PC-3 (cell line): ENCODE data around the gene ZNF326. TPM values are rescaled to one million over a fixed set of nuclear protein-coding genes. Genes with fewer than 3 reads are reported as not detected.

Source experiments
- ATAC-seq: fragments of 200-7000 bp; cut with Tn5 transposase; 2 replicates; pipeline ENCODE4 v1.9.1; 2020; ENCODE audit warnings: mild to moderate bottlenecking, moderate library complexity
- BruUV-seq: library from RNA; stranded (reverse); fragments of 400-500 nt; replicated peaks from 2 replicates; lab custom pipeline; 2021; lab: Mats Ljungman, UMichigan
- CTCF ChIA-PET: fragments of 300-600 bp; sonication (Branson Sonifier 250); formaldehyde crosslinking; loops from one replicate; lab custom pipeline; 2022; ENCODE audit warnings: antibody characterized with exemption; lab: Charles Lee
- POLR2A ChIA-PET: fragments of 300-600 bp; sonication (Branson Sonifier 250); formaldehyde crosslinking; loops from one replicate; lab custom pipeline; 2022; ENCODE audit warnings: antibody characterized with exemption; ENCODE audit not compliant: unreplicated experiment; lab: Charles Lee
- DNase-seq: peaks from one replicate; pipeline ENCODE4 v3.0.0-alpha.2; 2015
- H2AFZ ChIP-seq: fragments of 300-600 bp; sonication (generic); 2 replicates; pipeline ENCODE4 v1.6.0; 2016; ENCODE audit warnings: antibody characterized with exemption, low read length
- H3F3A ChIP-seq: fragments of 300-600 bp; sonication (generic); one replicate; pipeline ENCODE4 v1.6.0; 2017; ENCODE audit warnings: antibody characterized with exemption, low read length, control low read depth, mild to moderate bottlenecking; ENCODE audit not compliant: unreplicated experiment
- H3K27ac ChIP-seq: fragments of 300-600 bp; sonication (generic); 2 replicates; pipeline ENCODE4 v1.5.1; 2016; ENCODE audit warnings: mild to moderate bottlenecking, low read length
- H3K27me3 ChIP-seq: fragments of 300-600 bp; sonication (generic); 2 replicates; pipeline ENCODE4 v1.6.1; 2016; ENCODE audit warnings: low read length, mixed read lengths
- H3K36me3 ChIP-seq: fragments of 300-600 bp; sonication (generic); 2 replicates; pipeline ENCODE4 v1.6.1; 2016; ENCODE audit warnings: low read depth, mixed run types, low read length, mixed read lengths
- H3K4me1 ChIP-seq: fragments of 300-600 bp; sonication (generic); 2 replicates; pipeline ENCODE4 v1.5.1; 2016; ENCODE audit warnings: low read length; ENCODE audit not compliant: insufficient read depth
- H3K4me2 ChIP-seq: fragments of 300-600 bp; sonication (generic); 2 replicates; pipeline ENCODE4 v1.6.0; 2016; ENCODE audit warnings: low read length
- H3K4me3 ChIP-seq: fragments of 300-600 bp; sonication (generic); 2 replicates; pipeline ENCODE4 v1.5.1; 2016; ENCODE audit warnings: mild to moderate bottlenecking, low read length, mixed read lengths
- H3K79me2 ChIP-seq: fragments of 300-600 bp; sonication (generic); 2 replicates; pipeline ENCODE4 v1.6.1; 2017; ENCODE audit warnings: low read length, mixed read lengths
- H3K9ac ChIP-seq: fragments of 300-600 bp; sonication (generic); 2 replicates; pipeline ENCODE4 v1.6.0; 2016; ENCODE audit warnings: mild to moderate bottlenecking, low read length
- H3K9me2 ChIP-seq: fragments of 300-600 bp; sonication (generic); replicated peaks from 2 replicates; pipeline ENCODE4 v1.6.1; 2016; ENCODE audit warnings: mixed run types, low read length, mixed read lengths
- H3K9me3 ChIP-seq: fragments of 300-600 bp; sonication (generic); 2 replicates; pipeline ENCODE4 v1.6.1; 2016; ENCODE audit warnings: low read length, mixed read lengths
- H4K20me1 ChIP-seq: fragments of 300-600 bp; sonication (generic); 2 replicates; pipeline ENCODE4 v1.6.1; 2016; ENCODE audit warnings: low read length, mixed read lengths
- CTCF ChIP-seq: fragments of 300-600 bp; sonication (generic); conservative IDR thresholded peaks from 2 replicates; pipeline ENCODE4 v1.5.1; 2017; ENCODE audit warnings: antibody characterized with exemption, low read depth, mild to moderate bottlenecking, low read length
- EZH2 ChIP-seq: fragments of 300-600 bp; sonication (generic); IDR thresholded peaks from one replicate; pipeline ENCODE4 v1.6.1; 2017; ENCODE audit warnings: antibody characterized with exemption, mild to moderate bottlenecking, low read length; ENCODE audit not compliant: unreplicated experiment
- EZH2phosphoT487 ChIP-seq: fragments of 300-600 bp; sonication (generic); IDR thresholded peaks from 2 replicates; pipeline ENCODE4 v1.6.1; 2018; ENCODE audit warnings: mild to moderate bottlenecking, antibody characterized with exemption, low read length, borderline replicate concordance
- intact Hi-C: fragments of 100-400 bp; cut with micrococcal nuclease; formaldehyde crosslinking; loops from 2 replicates; pipeline ENCODE4 v1.9.0; 2023
- total RNA-seq: library from RNA; depleted of rRNA; stranded (reverse); fragments of >200 nt; gene quantifications from 2 replicates; pipeline ENCODE4 v1.2.3, GENCODE V29; 2014

Gene ZNF326
- total RNA-seq, 1 experiment from 2014 or later = 7.2 TPM

- H3K27ac ChIP-seq = no peak overlapping the region
- no peak overlapping the region for H3K9ac ChIP-seq
- DNase-seq = peak; percentile 33
- no peak overlapping the region for H3K4me3 ChIP-seq
- no peaks in the 10 kb centered on the region for H4K20me1 ChIP-seq
- no peaks in the 10 kb centered on the region for H3K79me2 ChIP-seq
- H3K36me3 ChIP-seq = no peaks in the 10 kb centered on the region
- 0 out of 2 replicates have a peak overlapping the region, but pooled peaks have one; percentile 0 for H2AFZ ChIP-seq
- no peaks in the 10 kb centered on the region for H3K9me2 ChIP-seq
- ChIA-PET CTCF (no interaction called here), POLR2A (interaction anchor here (0.7 kb wide), 1 partner anchor 8 kb away, joined by 3 read pairs; no protein-coding TSS in a partner anchor)
- H3K9me3 ChIP-seq = no peaks in the 10 kb centered on the region
- peaks cover 36% of the 10 kb centered on the region for H3K4me1 ChIP-seq
- TF ChIP-seq CTCF (no peak), EZH2 (no peak), EZH2phosphoT487 (no peak)
- no peaks in the 10 kb centered on the region for H3F3A ChIP-seq
- intact Hi-C loops = loop anchor here (5.0 kb wide), 1 partner anchor 102 kb away; no protein-coding TSS in a partner anchor
- ATAC-seq = no peak
- no TSS peak for BruUV-seq
- no peaks in the 10 kb centered on the region for H3K27me3 ChIP-seq
- H3K4me2 ChIP-seq = peak overlapping the region; percentile 9; the same call in 1 of the 2 replicates
Measured at GRCh38 chr1:89989799-89990198, 5.1 kb upstream of the ZNF326 start.

- BruUV-seq = no TSS peak
- Histone ChIP-seq H3K9me2 (no peaks in the 10 kb centered on the region), H3F3A (no peaks in the 10 kb centered on the region), H3K4me2 (peak overlapping the region; percentile 38; the same call in 1 of the 2 replicates), H2AFZ (no peak overlapping the region), H3K27me3 (no peaks in the 10 kb centered on the region), H3K27ac (no peak overlapping the region), H3K4me1 (peaks cover 36% of the 10 kb centered on the region), H3K4me3 (no peak overlapping the region), H3K9ac (no peak overlapping the region), H3K36me3 (no peaks in the 10 kb centered on the region), H4K20me1 (peaks cover 8% of the 10 kb centered on the region), H3K9me3 (no peaks in the 10 kb centered on the region), H3K79me2 (peaks cover 13% of the 10 kb centered on the region)
- ATAC-seq (no peak), DNase-seq (peak; percentile 50)
- ChIA-PET POLR2A (no interaction called here), CTCF (no interaction called here)
- intact Hi-C loops = no loop called here
- TF ChIP-seq EZH2phosphoT487 = no peak
- no peak for TF ChIP-seq EZH2
- TF ChIP-seq CTCF = no peak
Measured at GRCh38 chr1:89990976-89991831, 3.7 kb upstream of the ZNF326 start.

- no peak overlapping the region for H3K4me2 ChIP-seq
Measured at GRCh38 chr1:89993541-89993940, 1.4 kb upstream of the ZNF326 start.

More at GRCh38 chr1:89993541-89993940, 1.4 kb upstream of the ZNF326 start:
- intact Hi-C loops = no loop called here
- no peak overlapping the region for H3K4me3 ChIP-seq
- H3K36me3 ChIP-seq = peaks cover 8% of the 10 kb centered on the region; the same call in 1 of the 2 replicates
- H3K4me1 ChIP-seq = peaks cover 55% of the 10 kb centered on the region
- H2AFZ ChIP-seq = no peak overlapping the region
- ATAC-seq (no peak), DNase-seq (no peak)
- no peaks in the 10 kb centered on the region for H3K27me3 ChIP-seq
- BruUV-seq = no TSS peak
- ChIA-PET POLR2A (no interaction called here), CTCF (no interaction called here)
- H3K79me2 ChIP-seq = peaks cover 36% of the 10 kb centered on the region
- TF ChIP-seq EZH2phosphoT487 = no peak
- H3K9me2 ChIP-seq = no peaks in the 10 kb centered on the region
- H3K9me3 ChIP-seq = no peaks in the 10 kb centered on the region
- no peak overlapping the region for H3K27ac ChIP-seq
- no peaks in the 10 kb centered on the region for H3F3A ChIP-seq
- no peak overlapping the region for H3K9ac ChIP-seq
- peaks cover 31% of the 10 kb centered on the region for H4K20me1 ChIP-seq
